DND-41 (cell line): ENCODE data around the gene ONECUT3.

ENCODE experiments used
- ATAC-seq: fragments of 200-7000 bp; cut with Tn5 transposase; 3 replicates; pipeline ENCODE4 v1.9.1; 2021; ENCODE audit warnings: low read depth; ENCODE audit not compliant: insufficient read depth
- DNase-seq: peaks from one replicate; pipeline ENCODE4 v3.0.0-alpha.2; 2020
- H2AFZ ChIP-seq: 2 replicates; pipeline ENCODE4 v1.6.0; 2012; ENCODE audit warnings: low read depth, low read length
- H3K27ac ChIP-seq: 2 replicates; pipeline ENCODE4 v1.5.1; 2012; ENCODE audit warnings: low read length, inconsistent platforms
- H3K27me3 ChIP-seq: fragments of 200-600 bp; sonication (generic); 2 replicates; pipeline ENCODE4 v1.6.0; 2012; ENCODE audit warnings: low read length, mild to moderate bottlenecking, inconsistent platforms; ENCODE audit not compliant: insufficient read depth, poor library complexity
- H3K36me3 ChIP-seq: 2 replicates; pipeline ENCODE4 v1.5.1; 2012; ENCODE audit warnings: low read length, inconsistent platforms; ENCODE audit not compliant: insufficient read depth
- H3K4me1 ChIP-seq: 2 replicates; pipeline ENCODE4 v1.5.1; 2012; ENCODE audit warnings: mild to moderate bottlenecking, low read length; ENCODE audit not compliant: insufficient read depth
- H3K4me2 ChIP-seq: 2 replicates; pipeline ENCODE4 v1.6.0; 2012; ENCODE audit warnings: mild to moderate bottlenecking, moderate library complexity, low read length, inconsistent platforms; ENCODE audit not compliant: insufficient read depth
- H3K4me3 ChIP-seq, 2 experiments: fragments of 200-600 bp in 1 of 2; shearing (Covaris generic) in 1 of 2; 2 replicates each; pipeline ENCODE4 v1.5.1; 2012 to 2016; ENCODE audit warnings: inconsistent platforms in 2 of 2, low read length in 2 of 2, mild to moderate bottlenecking in 2 of 2, low read depth in 1 of 2, moderate library complexity in 1 of 2
- H3K79me2 ChIP-seq: 2 replicates; pipeline ENCODE4 v1.6.0; 2012; ENCODE audit warnings: low read length, inconsistent platforms; ENCODE audit not compliant: insufficient read depth
- H3K9ac ChIP-seq: 2 replicates; pipeline ENCODE4 v1.6.0; 2012; ENCODE audit warnings: low read depth, mild to moderate bottlenecking, inconsistent platforms, low read length, moderate library complexity
- H3K9me3 ChIP-seq: 2 replicates; pipeline ENCODE4 v1.5.1; 2012; ENCODE audit warnings: low read length, moderate library complexity, mild to moderate bottlenecking, inconsistent platforms; ENCODE audit not compliant: insufficient read depth, severe bottlenecking
- H4K20me1 ChIP-seq: 2 replicates; pipeline ENCODE4 v1.6.0; 2012; ENCODE audit warnings: low read length; ENCODE audit not compliant: insufficient read depth
- EZH2 ChIP-seq: IDR thresholded peaks from 3 replicates; pipeline ENCODE4 v1.6.1; 2012; ENCODE audit warnings: borderline replicate concordance, low read depth, mild to moderate bottlenecking, moderate library complexity, low read length, inconsistent platforms; ENCODE audit not compliant: severe bottlenecking
- TF ChIP-seq, protein P1 (sequence below): IDR thresholded peaks from 2 replicates; pipeline ENCODE4 v1.5.1; 2012; ENCODE audit warnings: borderline replicate concordance, low read length, moderate library complexity, mild to moderate bottlenecking; ENCODE audit not compliant: poor library complexity, severe bottlenecking; ENCODE audit errors: extremely low read depth

The ONECUT3 gene

GRCh38 chr19:1828279-1829238 lies 75.3 kb downstream of the ONECUT3 start:
- peaks cover 75% of the 10 kb centered on the region for H3K36me3 ChIP-seq
- no peak overlapping the region for H2AFZ ChIP-seq
- TF ChIP-seq, protein P1, sequence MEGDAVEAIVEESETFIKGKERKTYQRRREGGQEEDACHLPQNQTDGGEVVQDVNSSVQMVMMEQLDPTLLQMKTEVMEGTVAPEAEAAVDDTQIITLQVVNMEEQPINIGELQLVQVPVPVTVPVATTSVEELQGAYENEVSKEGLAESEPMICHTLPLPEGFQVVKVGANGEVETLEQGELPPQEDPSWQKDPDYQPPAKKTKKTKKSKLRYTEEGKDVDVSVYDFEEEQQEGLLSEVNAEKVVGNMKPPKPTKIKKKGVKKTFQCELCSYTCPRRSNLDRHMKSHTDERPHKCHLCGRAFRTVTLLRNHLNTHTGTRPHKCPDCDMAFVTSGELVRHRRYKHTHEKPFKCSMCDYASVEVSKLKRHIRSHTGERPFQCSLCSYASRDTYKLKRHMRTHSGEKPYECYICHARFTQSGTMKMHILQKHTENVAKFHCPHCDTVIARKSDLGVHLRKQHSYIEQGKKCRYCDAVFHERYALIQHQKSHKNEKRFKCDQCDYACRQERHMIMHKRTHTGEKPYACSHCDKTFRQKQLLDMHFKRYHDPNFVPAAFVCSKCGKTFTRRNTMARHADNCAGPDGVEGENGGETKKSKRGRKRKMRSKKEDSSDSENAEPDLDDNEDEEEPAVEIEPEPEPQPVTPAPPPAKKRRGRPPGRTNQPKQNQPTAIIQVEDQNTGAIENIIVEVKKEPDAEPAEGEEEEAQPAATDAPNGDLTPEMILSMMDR: no peak
- no peak for TF ChIP-seq EZH2
- no peaks in the 10 kb centered on the region for H3K9me3 ChIP-seq
- H4K20me1 ChIP-seq: peaks cover 66% of the 10 kb centered on the region
- peaks cover 47% of the 10 kb centered on the region for H3K79me2 ChIP-seq
- no peak overlapping the region for H3K27ac ChIP-seq
- no peaks in the 10 kb centered on the region for H3K4me1 ChIP-seq
- no peak overlapping the region for H3K4me2 ChIP-seq
- DNase-seq: no peak
- no peak overlapping the region for H3K9ac ChIP-seq
- ATAC-seq: no peak
- no peaks in the 10 kb centered on the region for H3K27me3 ChIP-seq
- no peak overlapping the region for H3K4me3 ChIP-seq

GRCh38 chr19:1829958-1830357 lies 76.7 kb downstream of the ONECUT3 start:
- no peak for ATAC-seq
- no peaks in the 10 kb centered on the region for H3K4me1 ChIP-seq
- no peak overlapping the region for H3K9ac ChIP-seq
- H3K4me2 ChIP-seq: no peak overlapping the region
- no peak overlapping the region for H3K27ac ChIP-seq
- H2AFZ ChIP-seq: no peak overlapping the region
- no peaks in the 10 kb centered on the region for H3K27me3 ChIP-seq
- no peak for DNase-seq
- no peak overlapping the region for H3K4me3 ChIP-seq
- TF ChIP-seq, protein P1: no peak
- no peak for TF ChIP-seq EZH2
- H3K9me3 ChIP-seq: no peaks in the 10 kb centered on the region
- H3K36me3 ChIP-seq: peaks cover 73% of the 10 kb centered on the region
- H3K79me2 ChIP-seq: peaks cover 61% of the 10 kb centered on the region
- peaks cover 72% of the 10 kb centered on the region for H4K20me1 ChIP-seq

DNA sequence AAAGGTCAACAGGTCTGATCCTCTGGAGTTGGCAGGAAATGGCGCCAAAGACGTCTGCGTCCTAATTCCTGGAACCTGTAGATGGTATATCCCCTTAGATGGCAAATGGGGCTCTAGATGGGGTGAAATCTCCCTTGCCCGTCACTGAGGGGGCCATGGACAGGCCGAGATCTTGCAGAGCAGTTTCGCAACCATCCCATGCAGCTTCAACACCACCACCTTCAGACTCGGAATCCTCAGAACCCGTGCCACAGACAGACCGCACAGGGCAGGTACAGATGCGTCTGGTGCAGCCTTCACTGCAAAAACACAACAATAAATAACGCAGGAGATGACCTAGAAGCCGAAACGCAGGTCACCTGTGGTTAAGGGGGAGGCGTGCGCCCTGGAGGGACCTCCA lies 77.3 kb downstream of the ONECUT3 start:
- Histone ChIP-seq H4K20me1 (peaks cover 77% of the 10 kb centered on the region), H3K36me3 (peaks cover 71% of the 10 kb centered on the region), H3K27ac (no peak overlapping the region), H3K27me3 (no peaks in the 10 kb centered on the region), H3K4me1 (no peaks in the 10 kb centered on the region), H3K9me3 (no peaks in the 10 kb centered on the region), H3K4me3 (no peak overlapping the region), H3K9ac (no peak overlapping the region), H2AFZ (no peak overlapping the region), H3K4me2 (no peak overlapping the region), H3K79me2 (peaks cover 67% of the 10 kb centered on the region)
- DNase-seq (no peak), ATAC-seq (no peak)
- no peak for TF ChIP-seq EZH2
- TF ChIP-seq, protein P1: no peak
